ENCODE measurements around the gene PLXNA2. TPM values are rescaled to one million over a fixed set of nuclear protein-coding genes. Genes with fewer than 3 reads are reported as not detected.

PLXNA2 gene
- total RNA-seq, 4 donors from 2014 or later = 26.9 to 54.0 (median 46.1) TPM

GRCh38 chr1:208085655-208086515, 158.3 kb downstream of the PLXNA2 start:
- intact Hi-C loops (cut with DNase I) = no loop called here
- WGBS, 2 donors = 54 to 59% methylated on average over 6 of the region's 6 CpGs
- peaks cover 0 to 98% (median 7%) of the 10 kb centered on the region in 3 donors for H3K36me3 ChIP-seq
- peak overlapping the region; percentile 40 to 73 (median 58) for H3K27ac ChIP-seq
- no peak for DNase-seq
- no peak for TF ChIP-seq POLR2A (IDR thresholded peaks at IDR 0.05)
- no peak for TF ChIP-seq CTCF (IDR thresholded peaks at IDR 0.05)
- H3K4me3 ChIP-seq = peak overlapping the region in 3 of 4 donors; percentile 0 to 48 (median 20)
- H3K4me1 ChIP-seq = peaks cover 0 to 58% (median 20%) of the 10 kb centered on the region in 3 donors
- no peaks in the 10 kb centered on the region for H3K9me3 ChIP-seq
- H3K27me3 ChIP-seq = no peaks in the 10 kb centered on the region

GRCh38 chr1:208084764-208085163, 159.4 kb downstream of the PLXNA2 start:
- H3K27ac ChIP-seq = no peak overlapping the region
- no peak for DNase-seq
- H3K4me3 ChIP-seq = no peak overlapping the region
- 82 to 84% methylated on average over 7 of the region's 7 CpGs for WGBS, 2 donors
- intact Hi-C loops (cut with DNase I) = no loop called here
- peaks cover 0 to 47% (median 9%) of the 10 kb centered on the region in 3 donors for H3K4me1 ChIP-seq
- no peak for TF ChIP-seq CTCF (IDR thresholded peaks at IDR 0.05)
- no peak for TF ChIP-seq POLR2A (IDR thresholded peaks at IDR 0.05)
- no peaks in the 10 kb centered on the region for H3K27me3 ChIP-seq
- H3K9me3 ChIP-seq = no peaks in the 10 kb centered on the region
- H3K36me3 ChIP-seq = peaks cover 0 to 98% (median 7%) of the 10 kb centered on the region in 3 donors

- DNase-seq = no peak
- TF ChIP-seq CTCF (IDR thresholded peaks at IDR 0.05) (no peak), POLR2A (IDR thresholded peaks at IDR 0.05) (no peak)
- intact Hi-C loops (cut with DNase I) = no loop called here
- peaks cover 0 to 42% (median 9%) of the 10 kb centered on the region in 3 donors for H3K4me1 ChIP-seq
- H3K27me3 ChIP-seq = no peaks in the 10 kb centered on the region
- H3K36me3 ChIP-seq = peaks cover 0 to 98% (median 7%) of the 10 kb centered on the region in 3 donors
- no peak overlapping the region for H3K27ac ChIP-seq
- H3K4me3 ChIP-seq = no peak overlapping the region
- WGBS, 2 donors = 91 to 100% methylated on average over 1 to 10 of the region's 16 CpGs
- H3K9me3 ChIP-seq = no peaks in the 10 kb centered on the region
Measured at GRCh38 chr1:208084220-208084619, 160.0 kb downstream of the PLXNA2 start.

- H3K27me3 ChIP-seq = no peaks in the 10 kb centered on the region
- intact Hi-C loops (cut with DNase I) = no loop called here
- DNase-seq = no peak
- no peaks in the 10 kb centered on the region for H3K9me3 ChIP-seq
- H3K27ac ChIP-seq = no peak overlapping the region
- 91 to 100% methylated on average over 2 of the region's 2 CpGs for WGBS, 2 donors
- no peak overlapping the region for H3K4me3 ChIP-seq
- peaks cover 0 to 98% (median 7%) of the 10 kb centered on the region in 3 donors for H3K36me3 ChIP-seq
- peaks cover 0 to 36% (median 9%) of the 10 kb centered on the region in 3 donors for H3K4me1 ChIP-seq
- no peak for TF ChIP-seq POLR2A (IDR thresholded peaks at IDR 0.05)
Measured at GRCh38 chr1:208083715-208084085, 160.5 kb downstream of the PLXNA2 start.

GRCh38 chr1:208083016-208083714, 161.0 kb downstream of the PLXNA2 start:
- no peaks in the 10 kb centered on the region for H3K9me3 ChIP-seq
- no peaks in the 10 kb centered on the region for H3K27me3 ChIP-seq
- H3K4me1 ChIP-seq = peaks cover 0 to 32% (median 9%) of the 10 kb centered on the region in 3 donors
- TF ChIP-seq CTCF (IDR thresholded peaks at IDR 0.05) (no peak), POLR2A (IDR thresholded peaks at IDR 0.05) (no peak)
- H3K4me3 ChIP-seq = no peak overlapping the region
- no peak for DNase-seq
- no peak overlapping the region for H3K27ac ChIP-seq
- 88 to 93% methylated on average over 16 of the region's 16 CpGs for WGBS, 2 donors
- intact Hi-C loops (cut with DNase I) = no loop called here
- H3K36me3 ChIP-seq = peaks cover 0 to 98% (median 6%) of the 10 kb centered on the region in 3 donors

Data from esophagus squamous epithelium (tissue), 5 donors.